A673 (cell line): Measurements from ENCODE around the gene BIRC7.

ENCODE experiments used
- CTCF ChIP-seq: fragments of 300-800, 200-600 bp; sonication (generic); conservative IDR thresholded peaks from 2 replicates; pipeline ENCODE4 v1.5.1; 2017; ENCODE audit warnings: low read depth, mild to moderate bottlenecking, antibody characterized with exemption, low read length, moderate library complexity, mixed read lengths
- EZH2 ChIP-seq: fragments of 200-600 bp; sonication (generic); IDR thresholded peaks from 2 replicates; pipeline ENCODE4 v1.6.1; 2017; ENCODE audit warnings: borderline replicate concordance, low read depth, mild to moderate bottlenecking, mixed read lengths, antibody characterized with exemption, low read length; ENCODE audit not compliant: poor library complexity, severe bottlenecking

GRCh38 chr20:63198606-63199005 is 37.1 kb upstream of the BIRC7 start:
- TF ChIP-seq CTCF, result no peak
- no peak for TF ChIP-seq EZH2
